GM12891 (cell line): ENCODE results near the gene SEMA3G.

Source experiments
- POLR2A ChIP-seq: IDR thresholded peaks from 2 replicates; pipeline ENCODE4 v1.6.1; 2011; ENCODE audit warnings: low read depth, low read length, control low read depth
- POLR2AphosphoS5 ChIP-seq: IDR thresholded peaks from 2 replicates; pipeline ENCODE4 v1.6.1; 2011; ENCODE audit warnings: low read depth, low read length, control low read depth
- POU2F2 ChIP-seq: IDR thresholded peaks from 2 replicates; pipeline ENCODE4 v1.6.1; 2011; ENCODE audit warnings: low read depth, mild to moderate bottlenecking, control low read depth, low read length, moderate library complexity
- TAF1 ChIP-seq: IDR thresholded peaks from 2 replicates; pipeline ENCODE4 v1.6.1; 2011; ENCODE audit warnings: low read depth, low read length, control low read depth

- TF ChIP-seq POLR2A, result no peak
- TF ChIP-seq TAF1, result no peak
- no peak for TF ChIP-seq POLR2AphosphoS5
- no peak for TF ChIP-seq POU2F2
Measured at GRCh38 chr3:52432225-52432624, 12.7 kb downstream of the SEMA3G start.
